ENCODE data around the gene SLC52A1. TPM values are rescaled to one million over a fixed set of nuclear protein-coding genes. Genes with fewer than 3 reads are reported as not detected.
"Not testable (repeated sequence)": the region's sequence is repeated elsewhere in the genome, so short reads cannot be mapped to it uniquely, and the experiment has no call there.

SLC52A1 gene
- total and polyA plus RNA-seq, 2 donors = 0.35 to 0.58 TPM

GRCh38 chr17:5044630-5045029, 9.4 kb upstream of the SLC52A1 start:
- no peak overlapping the region for H3K27ac ChIP-seq (ENCODE audit: low read depth)
- no peaks in the 10 kb centered on the region for H3K4me1 ChIP-seq (ENCODE audit: insufficient read depth)
- DNase-seq (ENCODE audit: extremely low spot score) = no peak
- WGBS = 90% methylated on average over 5 of the region's 5 CpGs
- no peak overlapping the region for H3K4me3 ChIP-seq (ENCODE audit: low read depth, low read length)
- H3K36me3 ChIP-seq (ENCODE audit: insufficient read depth) = no peaks in the 10 kb centered on the region

- 87% methylated on average over 1 of the region's 1 CpG for WGBS
- H3K27ac ChIP-seq (ENCODE audit: low read depth) = no peak overlapping the region
- H3K4me1 ChIP-seq (ENCODE audit: insufficient read depth) = no peaks in the 10 kb centered on the region
- no peaks in the 10 kb centered on the region for H3K36me3 ChIP-seq (ENCODE audit: insufficient read depth)
- no peak overlapping the region for H3K4me3 ChIP-seq (ENCODE audit: low read depth, low read length)
- DNase-seq (ENCODE audit: extremely low spot score) = no peak
These were observed 8.3 kb upstream of the SLC52A1 start for GRCh38 chr17:5043524-5043923.

- H3K36me3 ChIP-seq (ENCODE audit: insufficient read depth) = no peaks in the 10 kb centered on the region
- no peaks in the 10 kb centered on the region for H3K4me1 ChIP-seq (ENCODE audit: insufficient read depth)
- no peak for DNase-seq (ENCODE audit: extremely low spot score)
- no peak overlapping the region for H3K27ac ChIP-seq (ENCODE audit: low read depth)
- H3K4me3 ChIP-seq (ENCODE audit: low read depth, low read length) = no peak overlapping the region
- 83% methylated on average over 15 of the region's 15 CpGs for WGBS
These were observed 7.2 kb upstream of the SLC52A1 start for GRCh38 chr17:5042157-5043022.

GRCh38 chr17:5034651-5035050, 575 bp downstream of the SLC52A1 start:
- no peak for DNase-seq (ENCODE audit: extremely low spot score)
- Histone ChIP-seq H3K27ac (ENCODE audit: low read depth) (no peak overlapping the region), H3K4me3 (ENCODE audit: low read depth, low read length) (no peak overlapping the region), H3K4me1 (ENCODE audit: insufficient read depth) (no peaks in the 10 kb centered on the region), H3K36me3 (ENCODE audit: insufficient read depth) (no peaks in the 10 kb centered on the region)
- 85% methylated on average over 14 of the region's 14 CpGs for WGBS

- no peaks in the 10 kb centered on the region for H3K36me3 ChIP-seq (ENCODE audit: insufficient read depth)
- no peak for DNase-seq (ENCODE audit: extremely low spot score)
- no peak overlapping the region for H3K27ac ChIP-seq (ENCODE audit: low read depth)
- 93% methylated on average over 5 of the region's 5 CpGs for WGBS
- H3K4me1 ChIP-seq (ENCODE audit: insufficient read depth) = no peaks in the 10 kb centered on the region
- H3K4me3 ChIP-seq (ENCODE audit: low read depth, low read length) = no peak overlapping the region
These were observed 1.2 kb downstream of the SLC52A1 start for GRCh38 chr17:5034063-5034462.

- DNase-seq (ENCODE audit: extremely low spot score) = no peak
- Histone ChIP-seq H3K4me3 (ENCODE audit: low read depth, low read length) (no peak overlapping the region), H3K4me1 (ENCODE audit: insufficient read depth) (no peaks in the 10 kb centered on the region), H3K36me3 (ENCODE audit: insufficient read depth) (no peaks in the 10 kb centered on the region), H3K27ac (ENCODE audit: low read depth) (no peak overlapping the region)
- 89% methylated on average over 13 of the region's 13 CpGs for whole genome bisulfite sequencing
These were observed 1.7 kb downstream of the SLC52A1 start for GRCh38 chr17:5033352-5034015.

GRCh38 chr17:5032865-5033264, 2.4 kb downstream of the SLC52A1 start:
- Histone ChIP-seq H3K4me1 (ENCODE audit: insufficient read depth) (no peaks in the 10 kb centered on the region), H3K36me3 (ENCODE audit: insufficient read depth) (no peaks in the 10 kb centered on the region), H3K4me3 (ENCODE audit: low read depth, low read length) (no peak overlapping the region), H3K27ac (ENCODE audit: low read depth) (no peak overlapping the region)
- 86% methylated on average over 6 of the region's 6 CpGs for WGBS
- DNase-seq (ENCODE audit: extremely low spot score) = no peak

GRCh38 chr17:5031365-5032082, 3.7 kb downstream of the SLC52A1 start:
- 3% methylated on average over 48 of the region's 48 CpGs for WGBS

GRCh38 chr17:5030168-5030567, 5.1 kb downstream of the SLC52A1 start:
- H3K36me3 ChIP-seq (ENCODE audit: insufficient read depth); H3K4me3 ChIP-seq (ENCODE audit: low read depth, low read length); DNase-seq (ENCODE audit: extremely low spot score); H3K4me1 ChIP-seq (ENCODE audit: insufficient read depth); H3K27ac ChIP-seq (ENCODE audit: low read depth): not testable (repeated sequence)
- WGBS = 100% methylated on average over 2 of the region's 2 CpGs

More at GRCh38 chr17:5031365-5032082, 3.7 kb downstream of the SLC52A1 start:
- no peak overlapping the region for H3K27ac ChIP-seq (ENCODE audit: low read depth)
- H3K4me1 ChIP-seq (ENCODE audit: insufficient read depth) = no peaks in the 10 kb centered on the region
- H3K36me3 ChIP-seq (ENCODE audit: insufficient read depth) = no peaks in the 10 kb centered on the region
- peak overlapping the region; percentile 44 for H3K4me3 ChIP-seq (ENCODE audit: low read depth, low read length)
- peak; percentile 72 for DNase-seq (ENCODE audit: extremely low spot score)

GRCh38 chr17:5027916-5028315, 7.3 kb downstream of the SLC52A1 start:
- no peak overlapping the region for H3K27ac ChIP-seq (ENCODE audit: low read depth)
- WGBS = 73% methylated on average over 5 of the region's 5 CpGs
- H3K4me3 ChIP-seq (ENCODE audit: low read depth, low read length) = no peak overlapping the region
- no peaks in the 10 kb centered on the region for H3K36me3 ChIP-seq (ENCODE audit: insufficient read depth)
- no peaks in the 10 kb centered on the region for H3K4me1 ChIP-seq (ENCODE audit: insufficient read depth)
- DNase-seq (ENCODE audit: extremely low spot score) = no peak

GRCh38 chr17:5027299-5027698, 7.9 kb downstream of the SLC52A1 start:
- Histone ChIP-seq H3K27ac (ENCODE audit: low read depth) (no peak overlapping the region), H3K4me3 (ENCODE audit: low read depth, low read length) (no peak overlapping the region), H3K36me3 (ENCODE audit: insufficient read depth) (no peaks in the 10 kb centered on the region), H3K4me1 (ENCODE audit: insufficient read depth) (no peaks in the 10 kb centered on the region)
- 85% methylated on average over 6 of the region's 6 CpGs for WGBS
- DNase-seq (ENCODE audit: extremely low spot score) = no peak

GRCh38 chr17:5024604-5025003, 10.6 kb downstream of the SLC52A1 start:
- no peak overlapping the region for H3K4me3 ChIP-seq (ENCODE audit: low read depth, low read length)
- no peak overlapping the region for H3K27ac ChIP-seq (ENCODE audit: low read depth)
- H3K36me3 ChIP-seq (ENCODE audit: insufficient read depth) = no peaks in the 10 kb centered on the region
- H3K4me1 ChIP-seq (ENCODE audit: insufficient read depth) = no peaks in the 10 kb centered on the region
- WGBS = 97% methylated on average over 4 of the region's 4 CpGs
- no peak for DNase-seq (ENCODE audit: extremely low spot score)

GRCh38 chr17:5023588-5024147, 11.6 kb downstream of the SLC52A1 start:
- DNase-seq (ENCODE audit: extremely low spot score) = no peak
- Histone ChIP-seq H3K27ac (ENCODE audit: low read depth) (no peak overlapping the region), H3K4me3 (ENCODE audit: low read depth, low read length) (no peak overlapping the region), H3K36me3 (ENCODE audit: insufficient read depth) (no peaks in the 10 kb centered on the region), H3K4me1 (ENCODE audit: insufficient read depth) (no peaks in the 10 kb centered on the region)
- WGBS = 90% methylated on average over 29 of the region's 29 CpGs

All from urinary bladder (tissue), 4 donors.